Measurements from ENCODE around the gene ZNF74. TPM values are rescaled to one million over a fixed set of nuclear protein-coding genes. Genes with fewer than 3 reads are reported as not detected.
"Not testable (repeated sequence)": the region's sequence is repeated elsewhere in the genome, so short reads cannot be mapped to it uniquely, and the experiment has no call there.

Gene ZNF74
- total RNA-seq, 4 donors from 2014 or later = 3.0 to 6.9 (median 4.9) TPM

GRCh38 chr22:20360866-20361751 lies 32.8 kb upstream of the ZNF74 start:
- ATAC-seq = not testable (repeated sequence)

DNA sequence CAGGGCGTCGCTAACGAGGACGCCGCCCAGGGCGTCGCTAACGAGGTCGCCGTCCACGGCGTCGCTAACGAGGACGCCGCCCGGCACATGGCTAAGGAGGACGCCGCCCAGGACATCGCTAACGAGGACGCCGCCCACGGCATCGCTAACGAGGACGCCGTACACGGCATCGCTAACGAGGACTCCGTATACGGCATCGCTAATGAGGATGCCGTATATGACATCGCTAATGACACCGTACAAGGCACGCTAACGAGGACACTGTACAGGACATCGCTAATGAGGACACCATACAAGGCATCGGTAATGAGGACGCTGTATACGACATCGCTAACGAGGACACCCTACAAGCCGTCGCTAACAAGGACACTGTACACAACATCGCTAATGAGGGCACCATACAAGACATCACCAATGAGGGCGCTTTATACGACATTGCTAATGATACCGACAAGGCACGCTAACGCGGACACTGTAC lies 32.2 kb upstream of the ZNF74 start:
- H3K27ac ChIP-seq; in situ Hi-C loops (cut with MboI; ENCODE audit: low sequenced_read_pairs in 4 of 4); H3K4me3 ChIP-seq; H3K36me3 ChIP-seq; intact Hi-C loops (cut with DNase I; ENCODE audit: low total_unique reads); ATAC-seq; H3K9me3 ChIP-seq; H3K4me1 ChIP-seq; H3K27me3 ChIP-seq; DNase-seq: not testable (repeated sequence)

More at GRCh38 chr22:20360866-20361751, 32.8 kb upstream of the ZNF74 start:
- H3K27me3 ChIP-seq; H3K9me3 ChIP-seq; in situ Hi-C loops (cut with MboI; ENCODE audit: low sequenced_read_pairs in 4 of 4); H3K4me3 ChIP-seq; H3K36me3 ChIP-seq; intact Hi-C loops (cut with DNase I; ENCODE audit: low total_unique reads); H3K4me1 ChIP-seq; H3K27ac ChIP-seq; DNase-seq: not testable (repeated sequence)

DNA sequence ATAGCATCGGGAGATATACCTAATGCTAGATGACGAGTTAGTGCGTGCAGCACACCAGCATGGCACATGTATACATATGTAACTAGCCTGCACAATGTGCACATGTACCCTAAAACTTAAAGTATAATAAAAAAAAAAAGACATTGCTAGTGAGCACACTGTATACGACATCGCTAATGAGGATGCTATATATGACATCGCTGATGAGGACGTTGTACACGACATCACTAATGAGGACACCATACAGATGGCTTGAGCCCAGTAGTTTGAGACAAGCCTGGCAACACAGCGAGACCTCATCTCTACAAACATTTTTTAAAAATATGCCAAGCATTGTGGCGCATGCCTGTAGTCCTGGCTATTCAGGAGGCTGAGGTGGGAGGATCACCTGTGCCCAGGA lies 31.5 kb upstream of the ZNF74 start:
- H3K27me3 ChIP-seq; intact Hi-C loops (cut with DNase I; ENCODE audit: low total_unique reads); H3K9me3 ChIP-seq; H3K36me3 ChIP-seq; ATAC-seq; DNase-seq; H3K4me1 ChIP-seq; in situ Hi-C loops (cut with MboI; ENCODE audit: low sequenced_read_pairs in 4 of 4); H3K4me3 ChIP-seq; H3K27ac ChIP-seq: not testable (repeated sequence)

DNA sequence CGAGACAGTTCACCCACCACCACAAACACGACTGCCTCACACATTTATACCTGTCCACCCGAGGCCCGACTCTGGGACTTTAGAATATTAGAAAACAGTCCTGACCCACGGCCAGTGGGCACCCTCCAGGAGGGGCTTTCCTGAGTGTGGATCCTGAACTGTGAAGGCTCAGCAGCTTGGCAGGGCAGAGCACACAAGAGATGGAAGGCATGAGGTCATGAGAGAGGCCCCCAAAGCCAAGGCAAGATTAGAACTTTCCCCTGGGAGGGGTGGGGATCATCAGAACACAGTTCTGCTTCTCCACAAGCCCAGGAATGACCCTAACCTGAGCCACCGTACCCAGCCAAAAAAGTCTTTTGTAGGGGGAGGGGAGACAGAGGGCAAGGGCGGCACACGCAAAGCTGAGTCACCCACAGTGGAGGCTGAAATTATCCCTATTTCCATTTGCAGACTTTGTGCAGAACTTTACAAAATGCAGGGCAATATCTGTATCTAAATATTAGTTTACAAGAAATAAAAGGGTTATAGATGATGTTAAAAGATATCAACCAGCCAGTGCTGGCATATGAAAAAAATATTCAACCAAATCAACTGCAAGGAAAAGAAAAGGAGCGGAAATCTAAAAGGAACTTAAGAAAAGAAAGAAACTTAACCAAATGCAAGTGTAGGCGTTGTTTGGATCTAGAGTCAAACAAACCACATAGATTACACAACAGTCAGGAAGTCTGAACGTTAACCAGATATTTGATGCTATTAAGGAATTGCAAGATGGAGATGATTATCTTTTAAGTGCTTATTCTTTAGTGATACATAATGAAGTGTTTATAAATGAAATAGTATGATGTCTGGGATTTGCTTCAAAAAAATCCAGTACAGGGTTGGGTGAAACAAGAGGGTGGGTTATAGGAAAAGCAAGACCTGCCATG lies 29.4 kb upstream of the ZNF74 start:
- H3K4me3 ChIP-seq; H3K4me1 ChIP-seq; intact Hi-C loops (cut with DNase I; ENCODE audit: low total_unique reads); H3K36me3 ChIP-seq; DNase-seq; H3K9me3 ChIP-seq; H3K27me3 ChIP-seq; H3K27ac ChIP-seq; ATAC-seq; in situ Hi-C loops (cut with MboI; ENCODE audit: low sequenced_read_pairs in 4 of 4): not testable (repeated sequence)

DNA sequence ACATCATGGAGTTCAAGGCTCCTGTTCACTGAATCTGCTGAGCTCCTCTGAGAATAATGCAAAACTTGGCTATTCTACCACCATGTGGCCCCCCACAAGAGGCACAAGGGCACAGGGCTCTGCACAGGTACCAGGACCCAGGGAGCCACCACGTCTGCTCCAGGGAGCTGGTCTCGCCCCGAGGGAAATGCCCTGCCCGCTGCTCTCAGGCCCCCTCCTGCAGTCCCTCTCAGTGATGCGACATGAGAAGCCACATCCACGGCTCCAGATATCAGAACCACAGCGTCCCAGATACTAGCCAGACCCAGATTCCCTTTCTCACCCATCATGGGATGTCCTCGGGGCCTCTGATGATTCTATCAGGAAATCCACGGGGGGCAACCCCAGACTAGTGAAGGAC lies 27.1 kb upstream of the ZNF74 start:
- DNase-seq; H3K36me3 ChIP-seq; H3K27me3 ChIP-seq; intact Hi-C loops (cut with DNase I; ENCODE audit: low total_unique reads); H3K4me3 ChIP-seq; H3K27ac ChIP-seq; H3K9me3 ChIP-seq; H3K4me1 ChIP-seq; in situ Hi-C loops (cut with MboI; ENCODE audit: low sequenced_read_pairs in 4 of 4); ATAC-seq: not testable (repeated sequence)

DNA sequence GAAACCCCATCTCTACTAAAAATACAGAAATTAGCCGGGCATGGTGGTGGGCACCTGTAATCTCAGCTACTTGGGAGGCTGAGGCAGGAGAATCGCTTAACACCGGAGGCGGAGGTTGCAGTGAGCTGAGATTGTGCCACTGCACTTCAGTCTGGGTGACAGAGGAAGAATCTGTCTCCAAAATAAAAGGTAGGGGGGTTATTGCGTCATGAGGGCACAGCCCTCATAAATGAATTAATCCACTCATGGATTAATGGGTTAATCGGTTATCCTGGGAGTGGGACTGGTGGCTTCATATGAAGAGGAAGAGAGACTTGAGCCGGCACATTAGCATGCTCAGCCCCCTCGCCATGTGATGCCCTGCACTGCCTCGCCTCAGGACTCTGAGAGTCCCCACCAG lies 25.1 kb upstream of the ZNF74 start:
- DNase-seq; intact Hi-C loops (cut with DNase I; ENCODE audit: low total_unique reads); H3K4me1 ChIP-seq; H3K27me3 ChIP-seq; H3K27ac ChIP-seq; H3K9me3 ChIP-seq; ATAC-seq; H3K36me3 ChIP-seq; H3K4me3 ChIP-seq; in situ Hi-C loops (cut with MboI; ENCODE audit: low sequenced_read_pairs in 4 of 4): not testable (repeated sequence)

GRCh38 chr22:20371687-20372086 lies 22.3 kb upstream of the ZNF74 start:
- DNase-seq; H3K36me3 ChIP-seq; H3K27me3 ChIP-seq; H3K4me1 ChIP-seq; H3K27ac ChIP-seq; H3K4me3 ChIP-seq; ATAC-seq; intact Hi-C loops (cut with DNase I; ENCODE audit: low total_unique reads); H3K9me3 ChIP-seq; in situ Hi-C loops (cut with MboI; ENCODE audit: low sequenced_read_pairs in 4 of 4): not testable (repeated sequence)

DNA sequence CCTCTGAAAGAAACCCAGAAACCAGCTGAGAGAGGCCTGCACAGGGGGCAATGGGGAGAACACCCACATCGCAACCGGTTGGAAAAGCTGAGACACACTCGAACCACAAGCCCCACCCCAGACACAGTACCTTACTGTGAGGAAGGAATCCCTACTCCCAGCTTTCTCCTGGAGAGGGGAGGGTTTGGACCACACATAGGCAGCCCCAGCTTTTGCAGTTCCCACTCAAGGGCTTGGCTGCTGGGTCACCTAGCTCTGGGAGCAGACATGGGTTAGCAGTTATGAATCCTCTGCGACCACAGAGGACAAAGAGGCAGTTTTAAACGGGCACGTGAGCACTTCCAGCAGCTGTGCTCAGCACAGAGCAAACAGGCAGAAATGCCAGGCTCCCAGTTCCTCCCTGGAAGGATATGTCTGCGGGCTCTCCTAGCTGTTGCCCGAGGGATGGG lies 21.5 kb upstream of the ZNF74 start:
- H3K4me3 ChIP-seq; H3K4me1 ChIP-seq; H3K9me3 ChIP-seq; in situ Hi-C loops (cut with MboI; ENCODE audit: low sequenced_read_pairs in 4 of 4); ATAC-seq; DNase-seq; H3K27ac ChIP-seq; H3K36me3 ChIP-seq; H3K27me3 ChIP-seq; intact Hi-C loops (cut with DNase I; ENCODE audit: low total_unique reads): not testable (repeated sequence)

DNA sequence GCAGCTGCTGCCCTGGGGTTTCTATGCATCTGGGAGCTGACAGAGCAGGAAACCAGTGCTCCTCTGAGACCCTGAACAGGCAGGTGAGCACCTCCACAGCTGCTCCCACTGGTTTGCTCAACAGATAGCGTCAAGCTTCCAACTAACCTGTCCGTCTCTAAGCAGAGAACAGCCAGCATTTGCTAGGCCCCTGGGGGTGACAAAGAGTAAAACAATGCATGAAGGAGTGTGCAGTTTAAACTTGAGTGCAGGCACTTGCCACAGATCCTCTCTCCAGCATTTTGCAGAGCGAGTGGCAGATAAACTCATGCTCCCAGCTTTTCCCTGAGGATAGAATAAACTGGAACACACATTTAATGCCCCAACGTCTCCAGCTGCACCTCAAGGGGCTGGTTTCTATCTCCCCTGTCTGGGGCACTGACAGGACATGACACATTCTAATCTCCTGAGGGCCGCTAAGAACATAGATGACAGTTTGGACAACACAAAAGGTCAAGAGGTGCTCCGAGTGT lies 20.7 kb upstream of the ZNF74 start:
- H3K27me3 ChIP-seq; DNase-seq; H3K9me3 ChIP-seq; H3K4me3 ChIP-seq; ATAC-seq; in situ Hi-C loops (cut with MboI; ENCODE audit: low sequenced_read_pairs in 4 of 4); intact Hi-C loops (cut with DNase I; ENCODE audit: low total_unique reads); H3K36me3 ChIP-seq; H3K4me1 ChIP-seq; H3K27ac ChIP-seq: not testable (repeated sequence)

- H3K27me3 ChIP-seq; in situ Hi-C loops (cut with MboI; ENCODE audit: low sequenced_read_pairs in 4 of 4); H3K9me3 ChIP-seq; H3K36me3 ChIP-seq; intact Hi-C loops (cut with DNase I; ENCODE audit: low total_unique reads); H3K4me1 ChIP-seq; DNase-seq; H3K4me3 ChIP-seq; H3K27ac ChIP-seq; ATAC-seq: not testable (repeated sequence)
These were observed 19.8 kb upstream of the ZNF74 start for GRCh38 chr22:20374130-20374529.

DNA sequence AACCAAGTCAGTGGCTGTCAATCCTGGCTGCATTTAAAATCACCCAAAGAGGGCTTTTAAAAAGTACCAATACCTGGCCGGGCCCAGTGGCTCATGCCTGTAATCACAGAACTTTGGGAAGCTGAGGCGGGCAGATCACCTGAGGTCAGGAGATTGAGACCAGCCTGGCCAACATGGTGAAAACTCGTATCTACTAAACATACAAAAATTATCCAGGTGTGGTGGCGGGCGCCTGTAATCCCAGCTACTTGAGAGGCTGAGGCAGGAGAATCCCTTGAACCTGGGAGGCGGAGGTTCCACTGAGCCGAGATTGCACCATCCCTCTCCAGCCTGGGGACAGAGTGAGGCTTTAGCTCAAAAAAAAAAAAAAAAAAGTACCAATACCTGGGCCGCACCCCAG lies 17.7 kb upstream of the ZNF74 start:
- H3K9me3 ChIP-seq; ATAC-seq; H3K4me1 ChIP-seq; H3K4me3 ChIP-seq; in situ Hi-C loops (cut with MboI; ENCODE audit: low sequenced_read_pairs in 4 of 4); H3K27me3 ChIP-seq; H3K36me3 ChIP-seq; intact Hi-C loops (cut with DNase I; ENCODE audit: low total_unique reads); DNase-seq; H3K27ac ChIP-seq: not testable (repeated sequence)
